ENCODE measurements around the gene GLCCI1. TPM values are rescaled to one million over a fixed set of nuclear protein-coding genes. Genes with fewer than 3 reads are reported as not detected.

GLCCI1 gene
- total and polyA plus RNA-seq, 9 donors, result 9.7 to 18.3 (median 12.9) TPM

DNA sequence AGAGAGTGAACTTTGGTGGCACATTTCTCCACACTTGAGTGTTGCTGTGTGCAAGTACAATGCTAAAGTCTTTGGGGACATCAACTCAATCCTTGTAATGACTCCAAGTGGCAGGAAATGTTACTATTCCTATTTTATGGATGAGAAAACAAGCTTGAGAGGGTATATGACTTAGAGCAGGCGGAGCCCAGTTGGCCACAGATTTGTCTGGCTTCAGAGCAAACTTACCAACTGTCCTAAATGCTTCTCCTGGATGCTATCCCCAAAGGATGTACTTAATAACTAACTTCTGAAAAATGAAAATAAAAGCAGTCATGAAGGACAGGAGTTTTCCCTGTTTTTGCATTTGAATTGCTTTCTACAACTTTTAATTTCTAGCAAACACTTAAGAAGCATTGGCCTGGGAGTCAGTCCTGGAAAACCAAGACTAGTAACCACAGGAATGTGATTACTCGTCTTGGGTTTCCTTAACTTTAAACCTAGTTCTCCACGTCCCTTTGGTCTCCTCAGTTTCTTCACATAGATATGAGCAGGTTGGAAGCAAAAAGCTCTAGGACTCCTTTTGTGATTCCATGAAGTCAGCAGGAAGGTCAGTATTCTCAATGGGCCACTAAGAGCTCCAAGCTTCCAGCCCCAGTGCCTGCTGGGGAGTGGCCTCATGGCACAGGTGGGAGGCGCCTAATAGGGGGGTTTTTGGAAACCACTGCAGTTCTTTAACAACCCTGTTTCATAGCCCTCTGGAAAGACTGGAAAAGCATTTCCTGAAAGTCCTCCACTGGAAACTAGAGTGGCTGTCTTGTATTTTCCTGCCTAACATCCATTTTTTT, 140.8 kb downstream of the GLCCI1 start:
- WGBS (ENCODE audit: insufficient coverage), result 83% methylated on average over 1 of the region's 4 CpGs
- H3K27me3 ChIP-seq (ENCODE audit: control insufficient read depth, insufficient read depth, low read length), result no peaks in the 10 kb centered on the region
- H3K4me1 ChIP-seq (ENCODE audit: control insufficient read depth, insufficient read depth, low read length), result peaks cover 6% of the 10 kb centered on the region
- no peak overlapping the region for H3K27ac ChIP-seq (ENCODE audit: low read length)
- no peaks in the 10 kb centered on the region for H3K36me3 ChIP-seq (ENCODE audit: control insufficient read depth, insufficient read depth, low read length)
- H3K9me3 ChIP-seq (replicated peaks; ENCODE audit: control insufficient read depth, low read depth, low read length), result no peaks in the 10 kb centered on the region
- DNase-seq, result no peak
- H3K4me3 ChIP-seq (ENCODE audit: low read length), result no peak overlapping the region

DNA sequence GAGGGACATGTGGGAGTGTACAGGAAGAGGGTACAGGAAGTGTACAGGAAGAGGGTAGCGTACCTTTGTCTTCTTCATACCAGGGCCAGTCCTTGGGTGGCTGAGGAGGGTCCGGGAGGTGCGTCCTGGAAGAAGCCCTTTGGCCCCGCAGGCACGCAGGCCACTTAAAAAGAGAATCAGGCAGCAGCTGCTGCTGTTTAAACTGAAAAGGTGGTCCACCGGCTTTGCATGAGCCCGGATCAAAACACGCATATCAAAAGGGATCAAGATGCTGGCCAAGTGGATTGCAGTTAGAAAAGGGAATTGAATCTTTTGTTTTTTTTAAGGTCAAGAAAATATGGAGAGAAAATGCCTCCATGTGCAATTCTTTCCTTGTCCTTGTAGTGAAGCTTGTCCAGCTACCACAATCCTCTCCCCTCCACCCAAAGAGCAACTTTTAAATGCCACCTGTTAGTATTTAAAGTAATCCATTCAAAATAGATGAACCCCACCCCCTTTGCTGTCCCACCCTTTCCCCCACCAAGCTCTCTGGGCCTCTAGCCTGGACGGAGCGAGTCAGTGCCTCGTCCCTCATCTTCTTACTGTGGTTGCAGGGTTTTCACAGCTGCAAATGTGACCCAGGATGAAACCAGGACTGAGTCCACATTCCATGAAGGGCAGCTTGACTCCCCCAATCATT, 142.8 kb downstream of the GLCCI1 start:
- no peak for DNase-seq
- Histone ChIP-seq H3K4me3 (ENCODE audit: low read length) (no peak overlapping the region), H3K27ac (ENCODE audit: low read length) (no peak overlapping the region), H3K9me3 (replicated peaks; ENCODE audit: control insufficient read depth, low read depth, low read length) (no peaks in the 10 kb centered on the region), H3K4me1 (ENCODE audit: control insufficient read depth, insufficient read depth, low read length) (peaks cover 6% of the 10 kb centered on the region), H3K36me3 (ENCODE audit: control insufficient read depth, insufficient read depth, low read length) (no peaks in the 10 kb centered on the region), H3K27me3 (ENCODE audit: control insufficient read depth, insufficient read depth, low read length) (no peaks in the 10 kb centered on the region)
- 53% methylated on average over 9 of the region's 11 CpGs for WGBS (ENCODE audit: insufficient coverage)

DNA sequence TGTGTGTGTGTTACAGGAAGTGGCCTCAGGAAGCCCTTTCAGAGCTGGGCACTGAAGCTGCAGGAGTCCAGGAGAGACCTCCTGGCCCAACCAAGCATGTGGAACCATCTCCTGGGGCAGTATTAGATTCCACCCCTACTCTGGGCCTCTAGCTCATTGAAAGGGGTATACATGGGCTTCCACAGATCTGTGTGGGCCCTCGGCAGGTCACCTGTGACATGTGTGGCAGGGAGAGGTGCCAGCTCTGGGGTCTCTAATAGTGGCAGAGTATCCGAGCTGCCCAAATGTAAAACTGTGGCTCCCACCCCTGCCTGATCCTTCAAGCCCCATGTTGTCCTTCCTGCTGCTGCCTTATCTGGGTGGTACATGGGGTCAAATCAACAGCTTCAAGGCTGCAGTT, 144.1 kb downstream of the GLCCI1 start:
- Histone ChIP-seq H3K27me3 (ENCODE audit: control insufficient read depth, insufficient read depth, low read length) (no peaks in the 10 kb centered on the region), H3K4me3 (ENCODE audit: low read length) (no peak overlapping the region), H3K27ac (ENCODE audit: low read length) (no peak overlapping the region), H3K36me3 (ENCODE audit: control insufficient read depth, insufficient read depth, low read length) (no peaks in the 10 kb centered on the region), H3K4me1 (ENCODE audit: control insufficient read depth, insufficient read depth, low read length) (peaks cover 6% of the 10 kb centered on the region), H3K9me3 (replicated peaks; ENCODE audit: control insufficient read depth, low read depth, low read length) (no peaks in the 10 kb centered on the region)
- 94% methylated on average over 2 of the region's 2 CpGs for WGBS (ENCODE audit: insufficient coverage)
- DNase-seq, result no peak

DNA sequence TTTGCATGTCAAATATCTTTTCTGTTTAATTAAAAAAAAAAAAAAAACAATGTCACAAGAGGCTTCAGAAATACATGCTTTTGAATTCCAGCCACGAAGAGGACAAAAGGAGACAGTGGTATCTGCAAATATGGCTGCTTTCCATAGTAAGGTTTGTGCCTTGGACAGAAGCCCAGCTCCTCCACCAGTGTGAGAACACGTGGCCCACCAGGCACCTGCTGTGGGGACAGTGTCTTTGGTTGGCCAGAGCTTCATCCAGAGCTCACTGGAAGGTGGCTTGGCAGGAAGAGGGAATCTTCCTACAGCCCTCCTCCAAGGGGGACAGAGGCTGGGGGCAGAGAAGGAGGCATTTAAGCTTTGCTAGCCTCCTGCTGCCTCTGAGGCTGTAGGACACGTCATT, 144.6 kb downstream of the GLCCI1 start:
- DNase-seq, result no peak
- Histone ChIP-seq H3K27ac (ENCODE audit: low read length) (no peak overlapping the region), H3K9me3 (replicated peaks; ENCODE audit: control insufficient read depth, low read depth, low read length) (no peaks in the 10 kb centered on the region), H3K27me3 (ENCODE audit: control insufficient read depth, insufficient read depth, low read length) (no peaks in the 10 kb centered on the region), H3K4me1 (ENCODE audit: control insufficient read depth, insufficient read depth, low read length) (peaks cover 6% of the 10 kb centered on the region), H3K4me3 (ENCODE audit: low read length) (no peak overlapping the region), H3K36me3 (ENCODE audit: control insufficient read depth, insufficient read depth, low read length) (no peaks in the 10 kb centered on the region)
- 100% methylated on average over 1 of the region's 3 CpGs for WGBS (ENCODE audit: insufficient coverage)

DNA sequence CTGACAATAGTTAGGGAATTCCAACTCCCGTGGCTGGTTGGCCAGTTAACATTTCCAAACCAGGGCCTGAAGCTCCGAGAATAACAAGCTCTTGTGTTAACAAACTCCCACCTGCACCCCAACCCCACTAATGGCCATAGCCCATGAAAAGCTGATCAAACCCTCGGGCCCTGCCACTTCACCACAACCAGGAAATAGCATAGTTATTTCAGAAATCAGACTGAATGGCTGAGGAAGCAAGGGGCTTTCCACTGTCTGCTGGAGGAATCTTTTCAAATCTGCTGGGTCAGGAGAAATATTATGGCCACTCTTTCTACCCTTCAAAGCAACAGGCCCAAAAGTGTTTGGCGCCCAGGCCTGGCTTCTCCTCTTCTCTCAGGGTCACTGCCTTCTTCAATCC, 145.6 kb downstream of the GLCCI1 start:
- no peaks in the 10 kb centered on the region for H3K9me3 ChIP-seq (replicated peaks; ENCODE audit: control insufficient read depth, low read depth, low read length)
- no peak overlapping the region for H3K27ac ChIP-seq (ENCODE audit: low read length)
- DNase-seq, result no peak
- H3K36me3 ChIP-seq (ENCODE audit: control insufficient read depth, insufficient read depth, low read length), result no peaks in the 10 kb centered on the region
- H3K27me3 ChIP-seq (ENCODE audit: control insufficient read depth, insufficient read depth, low read length), result no peaks in the 10 kb centered on the region
- peaks cover 6% of the 10 kb centered on the region for H3K4me1 ChIP-seq (ENCODE audit: control insufficient read depth, insufficient read depth, low read length)
- 80% methylated on average over 2 of the region's 4 CpGs for WGBS (ENCODE audit: insufficient coverage)
- H3K4me3 ChIP-seq (ENCODE audit: low read length), result no peak overlapping the region

DNA sequence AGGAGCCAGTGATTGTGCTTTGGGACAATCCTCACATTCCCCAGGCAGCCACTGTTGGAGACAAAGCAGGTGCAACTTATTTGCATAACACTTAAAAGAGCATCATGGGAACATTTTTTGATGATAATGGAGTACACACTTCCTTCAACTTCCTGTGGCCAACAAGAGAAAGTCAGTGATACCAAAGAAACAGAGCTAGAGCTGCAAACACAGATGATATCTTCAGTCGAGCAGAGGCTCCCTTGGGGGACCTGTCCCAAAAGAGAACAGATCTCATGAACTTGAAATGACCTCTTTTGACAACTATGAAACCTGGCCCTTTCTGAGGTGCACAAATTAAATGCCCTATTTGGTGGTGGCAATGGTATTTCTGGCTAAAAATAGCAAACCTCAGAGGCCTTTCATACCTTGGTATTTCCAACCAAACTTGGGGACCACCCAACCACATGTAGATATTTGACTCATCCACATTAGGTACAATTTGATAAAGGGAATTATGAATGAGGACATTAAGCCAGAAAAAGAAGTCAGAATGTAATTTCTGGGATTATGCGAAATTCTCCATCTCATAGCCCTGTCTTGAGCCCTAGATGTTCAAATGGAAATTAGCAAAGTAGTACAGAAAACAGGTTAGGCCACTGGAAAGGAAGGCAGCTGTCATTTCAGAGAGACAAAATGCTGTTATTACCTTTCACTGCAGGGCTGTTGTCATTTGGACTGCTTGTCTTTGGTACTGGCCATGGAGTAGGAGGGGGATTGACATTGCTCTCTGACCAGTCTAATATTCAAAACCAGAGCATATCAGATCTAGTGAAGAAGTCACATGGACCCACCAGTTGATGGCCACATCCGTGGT, 147.2 kb downstream of the GLCCI1 start:
- 100% methylated on average over 1 of the region's 3 CpGs for WGBS (ENCODE audit: insufficient coverage)
- Histone ChIP-seq H3K4me3 (ENCODE audit: low read length) (no peak overlapping the region), H3K36me3 (ENCODE audit: control insufficient read depth, insufficient read depth, low read length) (no peaks in the 10 kb centered on the region), H3K4me1 (ENCODE audit: control insufficient read depth, insufficient read depth, low read length) (no peaks in the 10 kb centered on the region), H3K9me3 (replicated peaks; ENCODE audit: control insufficient read depth, low read depth, low read length) (no peaks in the 10 kb centered on the region), H3K27me3 (ENCODE audit: control insufficient read depth, insufficient read depth, low read length) (no peaks in the 10 kb centered on the region), H3K27ac (ENCODE audit: low read length) (no peak overlapping the region)
- no peak for DNase-seq

DNA sequence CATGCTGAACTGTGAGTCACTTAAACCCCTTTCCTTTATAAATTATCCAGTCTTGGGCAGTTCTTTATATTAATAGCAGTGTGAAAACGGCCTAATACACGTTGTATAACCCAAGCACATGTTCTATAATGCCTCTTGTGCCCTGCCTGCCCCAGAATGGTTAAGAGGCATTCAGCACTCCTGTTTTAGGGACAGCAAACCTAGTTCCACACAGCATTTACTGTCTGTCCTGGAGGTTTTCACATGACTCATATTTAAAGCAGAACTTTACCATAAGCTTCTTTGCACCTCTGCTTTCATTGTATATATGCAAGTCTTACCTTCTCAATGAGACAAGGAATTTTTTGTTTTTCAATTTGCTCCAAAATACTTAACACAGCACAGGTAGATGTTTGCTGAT, 148.6 kb downstream of the GLCCI1 start:
- no peak for DNase-seq
- no peak overlapping the region for H3K27ac ChIP-seq (ENCODE audit: low read length)
- no peaks in the 10 kb centered on the region for H3K36me3 ChIP-seq (ENCODE audit: control insufficient read depth, insufficient read depth, low read length)
- no peaks in the 10 kb centered on the region for H3K9me3 ChIP-seq (replicated peaks; ENCODE audit: control insufficient read depth, low read depth, low read length)
- no peaks in the 10 kb centered on the region for H3K4me1 ChIP-seq (ENCODE audit: control insufficient read depth, insufficient read depth, low read length)
- WGBS (ENCODE audit: insufficient coverage), result 66% methylated on average over 2 of the region's 2 CpGs
- H3K27me3 ChIP-seq (ENCODE audit: control insufficient read depth, insufficient read depth, low read length), result no peaks in the 10 kb centered on the region
- no peak overlapping the region for H3K4me3 ChIP-seq (ENCODE audit: low read length)

DNA sequence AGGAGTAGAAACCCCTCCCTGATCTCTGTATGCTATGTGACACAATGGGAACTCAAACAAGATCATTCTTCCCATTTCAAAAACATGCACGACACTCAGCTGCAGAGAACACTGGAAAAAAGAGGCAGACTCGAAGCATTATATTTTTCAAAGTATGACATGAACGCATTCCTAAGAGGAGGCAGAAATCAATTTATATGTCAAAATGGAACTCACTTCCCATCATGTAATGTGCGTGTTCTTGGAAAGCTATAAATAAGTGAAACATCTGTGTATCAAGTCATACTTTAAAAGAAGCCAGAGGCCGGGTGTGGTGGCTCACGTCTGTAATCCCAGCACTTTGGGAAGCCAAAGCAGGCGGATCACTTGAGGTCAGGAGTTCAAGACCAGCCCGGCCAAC, 150.7 kb downstream of the GLCCI1 start:
- Histone ChIP-seq H3K4me3 (ENCODE audit: low read length) (no peak overlapping the region), H3K27me3 (ENCODE audit: control insufficient read depth, insufficient read depth, low read length) (no peaks in the 10 kb centered on the region), H3K36me3 (ENCODE audit: control insufficient read depth, insufficient read depth, low read length) (no peaks in the 10 kb centered on the region), H3K27ac (ENCODE audit: low read length) (peak overlapping the region; percentile 37), H3K9me3 (replicated peaks; ENCODE audit: control insufficient read depth, low read depth, low read length) (no peaks in the 10 kb centered on the region), H3K4me1 (ENCODE audit: control insufficient read depth, insufficient read depth, low read length) (no peaks in the 10 kb centered on the region)
- 44% methylated on average over 4 of the region's 8 CpGs for WGBS (ENCODE audit: insufficient coverage)
- peak; percentile 76 for DNase-seq

DNA sequence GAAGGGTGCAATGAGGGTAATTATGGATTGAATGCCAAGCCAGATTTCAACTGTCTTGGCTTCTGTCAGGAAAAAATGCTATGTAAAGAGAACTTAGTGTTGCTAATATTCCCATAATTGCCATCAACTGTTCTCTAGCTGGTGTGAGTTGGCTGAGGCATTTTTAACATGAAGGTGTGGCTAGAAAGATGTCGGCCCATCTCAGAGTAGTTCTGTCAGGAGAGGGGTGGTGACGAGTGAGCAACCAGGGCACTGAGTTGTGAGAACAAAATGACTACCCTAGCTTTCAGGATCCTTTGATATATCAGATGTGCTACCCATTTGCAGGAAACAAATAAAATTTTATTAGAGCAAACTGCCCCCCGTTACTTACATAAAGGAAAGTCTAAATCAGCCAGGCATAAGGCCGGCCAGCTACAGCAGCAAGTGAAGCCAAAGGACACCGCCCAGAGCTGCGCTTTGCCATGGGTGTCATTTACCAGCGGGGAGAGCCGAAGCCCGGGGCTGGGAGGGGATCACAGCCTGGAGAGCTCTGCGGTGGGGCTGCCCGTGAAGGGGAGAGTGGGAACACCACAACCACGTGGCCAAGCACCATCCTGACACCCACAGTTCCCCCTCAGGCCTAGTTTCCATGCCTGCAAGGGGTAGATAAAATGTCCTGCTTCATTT, 151.9 kb downstream of the GLCCI1 start:
- WGBS (ENCODE audit: insufficient coverage), result 70% methylated on average over 7 of the region's 12 CpGs
- no peaks in the 10 kb centered on the region for H3K27me3 ChIP-seq (ENCODE audit: control insufficient read depth, insufficient read depth, low read length)
- no peaks in the 10 kb centered on the region for H3K4me1 ChIP-seq (ENCODE audit: control insufficient read depth, insufficient read depth, low read length)
- peak; percentile 37 for DNase-seq
- no peak overlapping the region for H3K4me3 ChIP-seq (ENCODE audit: low read length)
- H3K9me3 ChIP-seq (replicated peaks; ENCODE audit: control insufficient read depth, low read depth, low read length), result no peaks in the 10 kb centered on the region
- no peaks in the 10 kb centered on the region for H3K36me3 ChIP-seq (ENCODE audit: control insufficient read depth, insufficient read depth, low read length)
- H3K27ac ChIP-seq (ENCODE audit: low read length), result no peak overlapping the region
